ENCODE data around the gene BLCAP. TPM values are rescaled to one million over a fixed set of nuclear protein-coding genes. Genes with fewer than 3 reads are reported as not detected.
"Not testable (repeated sequence)": the region's sequence is repeated elsewhere in the genome, so short reads cannot be mapped to it uniquely, and the experiment has no call there.

Gene BLCAP
- total and polyA plus RNA-seq, 4 donors, result 12.6 to 72.0 (median 49.2) TPM

- DNase-seq (ENCODE audit: low spot score); H3K36me3 ChIP-seq (ENCODE audit: control insufficient read depth in 4 of 4, insufficient read depth in 3 of 4, low read depth in 1 of 4, low read length in 3 of 4); H3K4me1 ChIP-seq (ENCODE audit: control insufficient read depth in 4 of 4, insufficient read depth in 4 of 4, low read length in 3 of 4); H3K4me3 ChIP-seq (ENCODE audit: low read depth in 1 of 3, low read length in 3 of 3); H3K9ac ChIP-seq (ENCODE audit: low read depth in 1 of 2, low read length in 2 of 2); H3K27ac ChIP-seq (ENCODE audit: low read depth in 1 of 2, low read length in 2 of 2); H3K9me3 ChIP-seq (ENCODE audit: control insufficient read depth in 4 of 4, low read length in 3 of 4); H3K27me3 ChIP-seq (ENCODE audit: control insufficient read depth in 4 of 4, insufficient read depth in 4 of 4, low read length in 3 of 4): not testable (repeated sequence)
- 69% methylated on average over 16 of the region's 16 CpGs for WGBS
Measured at GRCh38 chr20:37550101-37550920, 22.6 kb upstream of the BLCAP start.

- no peak overlapping the region for H3K9ac ChIP-seq (ENCODE audit: low read depth in 1 of 2, low read length in 2 of 2)
- no peaks in the 10 kb centered on the region for H3K4me1 ChIP-seq (ENCODE audit: control insufficient read depth in 4 of 4, insufficient read depth in 4 of 4, low read length in 3 of 4)
- DNase-seq (ENCODE audit: low spot score), result no peak
- H3K36me3 ChIP-seq (ENCODE audit: control insufficient read depth in 4 of 4, insufficient read depth in 3 of 4, low read depth in 1 of 4, low read length in 3 of 4), result no peaks in the 10 kb centered on the region
- H3K27ac ChIP-seq (ENCODE audit: low read depth in 1 of 2, low read length in 2 of 2), result no peak overlapping the region
- no peak overlapping the region for H3K4me3 ChIP-seq (ENCODE audit: low read depth in 1 of 3, low read length in 3 of 3)
- H3K9me3 ChIP-seq (ENCODE audit: control insufficient read depth in 4 of 4, low read length in 3 of 4), result no peaks in the 10 kb centered on the region
- no peaks in the 10 kb centered on the region for H3K27me3 ChIP-seq (ENCODE audit: control insufficient read depth in 4 of 4, insufficient read depth in 4 of 4, low read length in 3 of 4)
- TF ChIP-seq HNF4G (IDR thresholded peaks at IDR 0.05), result no peak
- TF ChIP-seq NR2F2 (IDR thresholded peaks at IDR 0.05), result no peak
- no peak for TF ChIP-seq JUND (IDR thresholded peaks at IDR 0.05)
- no peak for TF ChIP-seq MAX (IDR thresholded peaks at IDR 0.05)
Measured at GRCh38 chr20:37547912-37548311, 20.2 kb upstream of the BLCAP start.

GRCh38 chr20:37545516-37545915, 17.8 kb upstream of the BLCAP start:
- no peak for DNase-seq (ENCODE audit: low spot score)
- no peaks in the 10 kb centered on the region for H3K27me3 ChIP-seq (ENCODE audit: control insufficient read depth in 4 of 4, insufficient read depth in 4 of 4, low read length in 3 of 4)
- no peaks in the 10 kb centered on the region for H3K36me3 ChIP-seq (ENCODE audit: control insufficient read depth in 4 of 4, insufficient read depth in 3 of 4, low read depth in 1 of 4, low read length in 3 of 4)
- H3K27ac ChIP-seq (ENCODE audit: low read depth in 1 of 2, low read length in 2 of 2), result no peak overlapping the region
- TF ChIP-seq CTCF (IDR thresholded peaks at IDR 0.05; ENCODE audit: low read depth, low read length, missing input control) (no peak), FOXA1 (IDR thresholded peaks at IDR 0.05) (no peak), TAF1 (conservative IDR thresholded peaks at IDR 0.05) (no peak), SP1 (IDR thresholded peaks at IDR 0.05) (no peak), YY1 (IDR thresholded peaks at IDR 0.05) (no peak)
- no peak overlapping the region for H3K4me3 ChIP-seq (ENCODE audit: low read depth in 1 of 3, low read length in 3 of 3)
- H3K9me3 ChIP-seq (ENCODE audit: control insufficient read depth in 4 of 4, low read length in 3 of 4), result no peaks in the 10 kb centered on the region
- no peaks in the 10 kb centered on the region for H3K4me1 ChIP-seq (ENCODE audit: control insufficient read depth in 4 of 4, insufficient read depth in 4 of 4, low read length in 3 of 4)
- no peak overlapping the region for H3K9ac ChIP-seq (ENCODE audit: low read depth in 1 of 2, low read length in 2 of 2)
- WGBS, result 80% methylated on average over 1 of the region's 1 CpG

GRCh38 chr20:37544386-37544785, 16.7 kb upstream of the BLCAP start:
- Histone ChIP-seq H3K36me3 (ENCODE audit: control insufficient read depth in 4 of 4, insufficient read depth in 3 of 4, low read depth in 1 of 4, low read length in 3 of 4) (no peaks in the 10 kb centered on the region), H3K4me3 (ENCODE audit: low read depth in 1 of 3, low read length in 3 of 3) (no peak overlapping the region), H3K9ac (ENCODE audit: low read depth in 1 of 2, low read length in 2 of 2) (no peak overlapping the region), H3K27ac (ENCODE audit: low read depth in 1 of 2, low read length in 2 of 2) (no peak overlapping the region), H3K4me1 (ENCODE audit: control insufficient read depth in 4 of 4, insufficient read depth in 4 of 4, low read length in 3 of 4) (no peaks in the 10 kb centered on the region), H3K27me3 (ENCODE audit: control insufficient read depth in 4 of 4, insufficient read depth in 4 of 4, low read length in 3 of 4) (no peaks in the 10 kb centered on the region), H3K9me3 (ENCODE audit: control insufficient read depth in 4 of 4, low read length in 3 of 4) (no peaks in the 10 kb centered on the region)
- DNase-seq (ENCODE audit: low spot score), result no peak
- 60% methylated on average over 3 of the region's 3 CpGs for WGBS
- TF ChIP-seq ZBTB33 (IDR thresholded peaks at IDR 0.05) (no peak), CTCF (IDR thresholded peaks at IDR 0.05; ENCODE audit: low read depth, low read length, missing input control) (no peak), REST (IDR thresholded peaks at IDR 0.05) (no peak), RXRA (IDR thresholded peaks at IDR 0.05) (no peak), FOXA1 (IDR thresholded peaks at IDR 0.05) (no peak), MAX (IDR thresholded peaks at IDR 0.05) (no peak)

Data from liver (tissue), 9 donors.